HFFc6 (cell line): Measurements from ENCODE around the gene ZNF593OS. TPM values are rescaled to one million over a fixed set of nuclear protein-coding genes. Genes with fewer than 3 reads are reported as not detected.
A peak's percentile ranks its signal among the peaks of the same experiment; 100 is the strongest.

Experiments used
- DNase-seq: peaks from one replicate; pipeline ENCODE4 v3.0.0-alpha.2; 2018
- H3K27ac Mint-ChIP-seq: 2 replicates; pipeline ENCODE4 v1.8.0; 2020; ENCODE audit warnings: mild to moderate bottlenecking, mixed read lengths
- H3K27me3 Mint-ChIP-seq: 2 replicates; pipeline ENCODE4 v1.8.0; 2021; ENCODE audit warnings: mild to moderate bottlenecking, moderate library complexity, mixed read lengths; ENCODE audit not compliant: insufficient read depth
- H3K36me3 Mint-ChIP-seq: 2 replicates; pipeline ENCODE4 v1.8.0; 2021; ENCODE audit warnings: low read depth, mixed read lengths
- H3K4me1 Mint-ChIP-seq: 2 replicates; pipeline ENCODE4 v1.8.0; 2020; ENCODE audit warnings: low read depth, mixed read lengths
- H3K4me3 Mint-ChIP-seq: 2 replicates; pipeline ENCODE4 v1.8.0; 2020; ENCODE audit warnings: mild to moderate bottlenecking, moderate library complexity, mixed read lengths
- H3K9me3 Mint-ChIP-seq: 2 replicates; pipeline ENCODE4 v1.8.0; 2020; ENCODE audit warnings: mild to moderate bottlenecking, mixed read lengths
- total RNA-seq, 6 experiments: library from RNA; stranded (reverse); fragmentation: NEBNext Ultra II Directional; extraction: Animal tissue kit (Norgen Biotek cat#: 25700); gene quantifications; 2 replicates in 1 of 6; 3 replicates in 5 of 6; pipeline ENCODE4 v1.2.3, GENCODE V29; 2021
- TF ChIP-seq, protein P1 (sequence below): fragments of 200-600 bp; sonication (generic); IDR thresholded peaks from 2 replicates; pipeline ENCODE4 v1.5.0; 2021; ENCODE audit warnings: antibody characterized with exemption, mild to moderate bottlenecking

Gene ZNF593OS
- total RNA-seq, 6 experiments from 2014 or later = not detected

DNA sequence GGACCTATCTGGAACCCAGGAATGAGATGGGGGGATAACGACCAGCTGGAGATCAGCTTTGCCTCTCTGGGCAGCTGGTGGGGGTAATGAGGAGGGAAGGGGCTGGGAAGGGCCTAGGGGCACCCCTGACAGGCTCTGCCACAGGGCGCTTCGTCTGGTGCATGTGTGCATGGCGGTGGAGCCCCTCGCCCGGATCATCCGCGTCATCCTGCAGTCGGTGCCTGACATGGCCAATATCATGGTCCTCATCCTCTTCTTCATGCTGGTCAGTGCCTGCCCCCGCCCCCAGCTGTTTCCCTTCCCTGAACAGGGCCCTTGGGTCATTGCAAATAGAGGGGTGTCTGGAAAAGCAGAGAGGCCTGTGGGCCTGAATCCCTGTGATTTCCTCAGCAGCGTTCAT lies 26.2 kb upstream of the ZNF593OS start:
- H3K27me3 Mint-ChIP-seq = peaks cover 30% of the 10 kb centered on the region
- no peak overlapping the region for H3K27ac Mint-ChIP-seq
- no peaks in the 10 kb centered on the region for H3K9me3 Mint-ChIP-seq
- H3K36me3 Mint-ChIP-seq = no peaks in the 10 kb centered on the region
- no peak for DNase-seq
- H3K4me3 Mint-ChIP-seq = no peak overlapping the region
- TF ChIP-seq, protein P1, sequence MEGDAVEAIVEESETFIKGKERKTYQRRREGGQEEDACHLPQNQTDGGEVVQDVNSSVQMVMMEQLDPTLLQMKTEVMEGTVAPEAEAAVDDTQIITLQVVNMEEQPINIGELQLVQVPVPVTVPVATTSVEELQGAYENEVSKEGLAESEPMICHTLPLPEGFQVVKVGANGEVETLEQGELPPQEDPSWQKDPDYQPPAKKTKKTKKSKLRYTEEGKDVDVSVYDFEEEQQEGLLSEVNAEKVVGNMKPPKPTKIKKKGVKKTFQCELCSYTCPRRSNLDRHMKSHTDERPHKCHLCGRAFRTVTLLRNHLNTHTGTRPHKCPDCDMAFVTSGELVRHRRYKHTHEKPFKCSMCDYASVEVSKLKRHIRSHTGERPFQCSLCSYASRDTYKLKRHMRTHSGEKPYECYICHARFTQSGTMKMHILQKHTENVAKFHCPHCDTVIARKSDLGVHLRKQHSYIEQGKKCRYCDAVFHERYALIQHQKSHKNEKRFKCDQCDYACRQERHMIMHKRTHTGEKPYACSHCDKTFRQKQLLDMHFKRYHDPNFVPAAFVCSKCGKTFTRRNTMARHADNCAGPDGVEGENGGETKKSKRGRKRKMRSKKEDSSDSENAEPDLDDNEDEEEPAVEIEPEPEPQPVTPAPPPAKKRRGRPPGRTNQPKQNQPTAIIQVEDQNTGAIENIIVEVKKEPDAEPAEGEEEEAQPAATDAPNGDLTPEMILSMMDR = no peak
- peaks cover 15% of the 10 kb centered on the region for H3K4me1 Mint-ChIP-seq

DNA sequence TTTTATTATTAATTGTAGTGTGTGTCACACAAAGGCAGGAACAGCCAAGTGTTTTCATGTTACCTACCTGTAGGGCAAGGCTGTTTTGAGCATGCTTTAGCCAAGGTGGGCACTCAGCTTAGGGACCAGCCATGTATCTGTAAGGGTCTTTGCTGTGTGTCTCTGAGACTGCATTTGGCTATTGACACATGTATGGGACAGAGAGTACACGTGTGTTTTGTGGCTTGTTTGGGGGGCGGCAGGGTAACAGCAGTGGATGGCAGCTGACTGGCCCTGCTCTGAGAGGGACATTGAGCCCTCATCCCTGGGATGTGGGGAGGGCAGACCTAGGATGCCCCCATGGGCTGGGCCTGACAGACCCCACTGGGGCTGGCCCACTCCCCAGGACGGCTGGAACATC lies 25.7 kb upstream of the ZNF593OS start:
- TF ChIP-seq, protein P1 = no peak
- Mint-ChIP-seq H3K4me1 (peaks cover 15% of the 10 kb centered on the region), H3K9me3 (no peaks in the 10 kb centered on the region), H3K4me3 (no peak overlapping the region), H3K36me3 (no peaks in the 10 kb centered on the region), H3K27ac (no peak overlapping the region), H3K27me3 (peaks cover 30% of the 10 kb centered on the region)
- no peak for DNase-seq

DNA sequence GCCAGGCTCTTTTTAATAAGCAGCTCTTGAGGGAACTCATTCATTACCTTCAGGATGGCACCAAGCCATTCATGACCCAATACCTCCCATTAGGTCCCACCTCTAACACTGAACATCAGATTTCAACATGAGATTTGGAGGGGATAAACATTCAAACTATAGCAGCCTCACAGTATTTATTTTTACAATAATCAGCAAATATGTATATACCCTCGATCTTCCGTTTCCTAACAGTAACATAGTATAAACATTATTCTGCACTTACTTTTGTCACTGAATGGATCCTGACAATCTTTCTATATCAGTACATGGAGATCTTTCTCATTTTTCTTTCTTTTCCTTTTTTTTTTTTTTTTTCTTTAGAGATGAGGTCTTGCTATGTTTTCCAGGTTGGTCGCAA lies 24.2 kb upstream of the ZNF593OS start:
- H3K27ac Mint-ChIP-seq = no peak overlapping the region
- no peaks in the 10 kb centered on the region for H3K9me3 Mint-ChIP-seq

DNA sequence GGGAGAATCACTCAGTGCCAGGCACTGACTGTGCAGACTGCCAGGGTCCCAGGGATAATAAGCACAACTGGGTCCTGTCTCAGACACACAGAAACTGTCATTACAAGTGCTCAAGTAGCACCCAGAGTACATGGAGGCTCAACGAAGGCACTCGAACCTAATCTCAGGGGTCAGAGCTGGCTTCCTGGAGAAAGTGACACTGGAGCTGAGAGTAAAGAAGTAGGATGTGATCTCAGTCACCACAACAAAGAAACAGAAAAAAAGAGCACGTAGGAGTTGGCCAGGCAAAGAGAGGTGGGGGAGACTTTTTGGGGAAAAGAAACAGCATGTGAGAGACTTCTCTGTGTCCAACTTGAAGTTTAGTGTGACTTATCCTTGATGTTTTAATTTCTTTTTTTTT lies 20.1 kb upstream of the ZNF593OS start:
- Mint-ChIP-seq H3K4me3 (no peak overlapping the region), H3K4me1 (no peaks in the 10 kb centered on the region), H3K27ac (no peak overlapping the region), H3K27me3 (peaks cover 21% of the 10 kb centered on the region), H3K36me3 (no peaks in the 10 kb centered on the region), H3K9me3 (no peaks in the 10 kb centered on the region)
- no peak for DNase-seq
- TF ChIP-seq, protein P1 = no peak

More for the DNA sequence above, 24.2 kb upstream of the ZNF593OS start:
- Mint-ChIP-seq H3K27me3 (peaks cover 33% of the 10 kb centered on the region), H3K4me1 (peaks cover 3% of the 10 kb centered on the region), H3K4me3 (no peak overlapping the region), H3K36me3 (no peaks in the 10 kb centered on the region)
- TF ChIP-seq, protein P1 = no peak
- DNase-seq = no peak

DNA sequence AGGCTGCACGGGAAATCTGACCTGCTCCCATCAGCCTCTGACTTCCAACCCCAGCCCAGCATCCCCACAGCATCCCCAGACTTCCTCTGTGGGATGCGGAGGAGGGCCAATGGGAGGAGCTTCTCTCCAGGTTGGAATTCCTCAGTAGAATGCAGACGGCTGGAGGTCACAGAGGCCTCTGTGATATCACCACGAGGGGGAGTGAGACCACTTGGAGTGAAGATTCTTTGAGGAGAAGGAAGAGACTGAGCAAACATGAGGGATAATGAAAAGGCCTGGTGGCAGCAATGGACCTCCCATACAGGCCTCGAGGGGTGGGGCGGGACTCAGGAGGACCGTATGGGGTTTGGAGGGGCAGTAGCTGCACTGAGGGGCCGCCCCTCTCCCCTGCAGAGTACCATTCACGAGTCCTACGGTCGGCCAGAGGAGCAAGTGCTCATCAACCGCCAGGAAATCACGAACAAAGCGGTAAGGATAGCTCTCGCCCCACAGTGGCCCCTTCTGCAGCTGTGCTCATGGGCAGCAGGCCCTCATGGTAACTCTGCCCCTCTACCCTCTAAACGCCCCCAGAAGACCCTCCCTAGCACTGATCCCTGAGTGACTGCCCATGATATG lies 18.8 kb upstream of the ZNF593OS start, which contains the start of gene CATSPER4:
TSS of gene CATSPER4 (plus strand) at position 230 of the 615 bp plus-strand sequence. CDS start at position 256, 26 bp downstream.
- TF ChIP-seq, protein P1 = peak; percentile 43; the same call in 1 of the 2 replicates
- no peaks in the 10 kb centered on the region for H3K36me3 Mint-ChIP-seq
- no peaks in the 10 kb centered on the region for H3K9me3 Mint-ChIP-seq
- H3K27ac Mint-ChIP-seq = no peak within 1 kb of the TSS
- H3K27me3 Mint-ChIP-seq = peaks cover 26% of the 10 kb centered on the region
- DNase-seq = no peak
- no peak within 1 kb of the TSS for H3K4me3 Mint-ChIP-seq
- H3K4me1 Mint-ChIP-seq = no peaks in the 10 kb centered on the region
